Measurements from ENCODE around the gene NTM.
A peak's percentile ranks its signal among the peaks of the same experiment; 100 is the strongest.

The NTM gene

GRCh38 chr11:131889760-131890581 is 519.6 kb downstream of the NTM start:
- DNase-seq (ENCODE audit: insufficient read length, low spot score): no peak
- TF ChIP-seq SPI1 (IDR thresholded peaks at IDR 0.05; ENCODE audit: low read depth, low read length) (no peak), POLR2AphosphoS5 (IDR thresholded peaks at IDR 0.05; ENCODE audit: low read depth, low read length) (no peak), PAX5 (IDR thresholded peaks at IDR 0.05; ENCODE audit: insufficient read depth, low read length, severe bottlenecking) (no peak), TAF1 (IDR thresholded peaks at IDR 0.05; ENCODE audit: low read depth, low read length) (no peak), POLR2A (IDR thresholded peaks at IDR 0.05; ENCODE audit: low read depth, low read length) (no peak), POU2F2 (IDR thresholded peaks at IDR 0.05; ENCODE audit: low read depth, low read length) (no peak)
- FAIRE-seq: peak; percentile 23

- peak; percentile 76 for FAIRE-seq
- peak; percentile 23 for DNase-seq (ENCODE audit: insufficient read length, low spot score)
- TF ChIP-seq SPI1 (IDR thresholded peaks at IDR 0.05; ENCODE audit: low read depth, low read length): no peak
- peak; percentile 97 for TF ChIP-seq POU2F2 (IDR thresholded peaks at IDR 0.05; ENCODE audit: low read depth, low read length)
- no peak for TF ChIP-seq PAX5 (IDR thresholded peaks at IDR 0.05; ENCODE audit: insufficient read depth, low read length, severe bottlenecking)
These were observed 522.9 kb downstream of the NTM start for GRCh38 chr11:131893103-131893890.

GRCh38 chr11:131893988-131894387 is 523.6 kb downstream of the NTM start:
- no peak for DNase-seq (ENCODE audit: insufficient read length, low spot score)
- FAIRE-seq: peak; percentile 56
- TF ChIP-seq POLR2AphosphoS5 (IDR thresholded peaks at IDR 0.05; ENCODE audit: low read depth, low read length) (no peak), POLR2A (IDR thresholded peaks at IDR 0.05; ENCODE audit: low read depth, low read length) (no peak), TAF1 (IDR thresholded peaks at IDR 0.05; ENCODE audit: low read depth, low read length) (no peak), SPI1 (IDR thresholded peaks at IDR 0.05; ENCODE audit: low read depth, low read length) (no peak), POU2F2 (IDR thresholded peaks at IDR 0.05; ENCODE audit: low read depth, low read length) (no peak), PAX5 (IDR thresholded peaks at IDR 0.05; ENCODE audit: insufficient read depth, low read length, severe bottlenecking) (no peak)

GRCh38 chr11:131894615-131895544 is 524.5 kb downstream of the NTM start:
- TF ChIP-seq POU2F2 (IDR thresholded peaks at IDR 0.05; ENCODE audit: low read depth, low read length) (no peak), TAF1 (IDR thresholded peaks at IDR 0.05; ENCODE audit: low read depth, low read length) (no peak), SPI1 (IDR thresholded peaks at IDR 0.05; ENCODE audit: low read depth, low read length) (no peak), PAX5 (IDR thresholded peaks at IDR 0.05; ENCODE audit: insufficient read depth, low read length, severe bottlenecking) (no peak), POLR2AphosphoS5 (IDR thresholded peaks at IDR 0.05; ENCODE audit: low read depth, low read length) (no peak)
- FAIRE-seq (peak; percentile 40), DNase-seq (ENCODE audit: insufficient read length, low spot score) (no peak)

- FAIRE-seq (no peak), DNase-seq (ENCODE audit: insufficient read length, low spot score) (no peak)
- TF ChIP-seq SPI1 (IDR thresholded peaks at IDR 0.05; ENCODE audit: low read depth, low read length): no peak
- TF ChIP-seq POU2F2 (IDR thresholded peaks at IDR 0.05; ENCODE audit: low read depth, low read length): no peak
- no peak for TF ChIP-seq POLR2AphosphoS5 (IDR thresholded peaks at IDR 0.05; ENCODE audit: low read depth, low read length)
- TF ChIP-seq PAX5 (IDR thresholded peaks at IDR 0.05; ENCODE audit: insufficient read depth, low read length, severe bottlenecking): no peak
- no peak for TF ChIP-seq POLR2A (IDR thresholded peaks at IDR 0.05; ENCODE audit: low read depth, low read length)
- TF ChIP-seq TAF1 (IDR thresholded peaks at IDR 0.05; ENCODE audit: low read depth, low read length): no peak
These were observed 525.5 kb downstream of the NTM start for GRCh38 chr11:131895865-131896264.

- DNase-seq (ENCODE audit: insufficient read length, low spot score) (no peak), FAIRE-seq (no peak)
- TF ChIP-seq POLR2AphosphoS5 (IDR thresholded peaks at IDR 0.05; ENCODE audit: low read depth, low read length) (no peak), SPI1 (IDR thresholded peaks at IDR 0.05; ENCODE audit: low read depth, low read length) (no peak), TAF1 (IDR thresholded peaks at IDR 0.05; ENCODE audit: low read depth, low read length) (no peak), POU2F2 (IDR thresholded peaks at IDR 0.05; ENCODE audit: low read depth, low read length) (no peak), POLR2A (IDR thresholded peaks at IDR 0.05; ENCODE audit: low read depth, low read length) (no peak), PAX5 (IDR thresholded peaks at IDR 0.05; ENCODE audit: insufficient read depth, low read length, severe bottlenecking) (no peak)
These were observed 526.7 kb downstream of the NTM start for GRCh38 chr11:131896978-131897615.

GRCh38 chr11:131897956-131898355 is 527.5 kb downstream of the NTM start:
- DNase-seq (ENCODE audit: insufficient read length, low spot score) (no peak), FAIRE-seq (no peak)
- TF ChIP-seq POLR2A (IDR thresholded peaks at IDR 0.05; ENCODE audit: low read depth, low read length) (no peak), POU2F2 (IDR thresholded peaks at IDR 0.05; ENCODE audit: low read depth, low read length) (no peak), SPI1 (IDR thresholded peaks at IDR 0.05; ENCODE audit: low read depth, low read length) (no peak), TAF1 (IDR thresholded peaks at IDR 0.05; ENCODE audit: low read depth, low read length) (no peak), POLR2AphosphoS5 (IDR thresholded peaks at IDR 0.05; ENCODE audit: low read depth, low read length) (no peak), PAX5 (IDR thresholded peaks at IDR 0.05; ENCODE audit: insufficient read depth, low read length, severe bottlenecking) (no peak)

GRCh38 chr11:131898949-131899348 is 528.5 kb downstream of the NTM start:
- no peak for TF ChIP-seq SPI1 (IDR thresholded peaks at IDR 0.05; ENCODE audit: low read depth, low read length)
- TF ChIP-seq POLR2A (IDR thresholded peaks at IDR 0.05; ENCODE audit: low read depth, low read length): no peak
- TF ChIP-seq PAX5 (IDR thresholded peaks at IDR 0.05; ENCODE audit: insufficient read depth, low read length, severe bottlenecking): no peak
- no peak for TF ChIP-seq POU2F2 (IDR thresholded peaks at IDR 0.05; ENCODE audit: low read depth, low read length)
- TF ChIP-seq TAF1 (IDR thresholded peaks at IDR 0.05; ENCODE audit: low read depth, low read length): no peak
- TF ChIP-seq POLR2AphosphoS5 (IDR thresholded peaks at IDR 0.05; ENCODE audit: low read depth, low read length): no peak
- DNase-seq (ENCODE audit: insufficient read length, low spot score) (no peak), FAIRE-seq (no peak)

All from GM12891 (cell line).